K562 (cell line): ENCODE measurements around the gene SELL. TPM values are rescaled to one million over a fixed set of nuclear protein-coding genes. Genes with fewer than 3 reads are reported as not detected.

Experiments
- ATAC-seq: fragments of 200-7000 bp; cut with Tn5 transposase; 3 replicates; pipeline ENCODE4 v1.9.1; 2020; ENCODE audit warnings: moderate library complexity
- BruUV-seq: library from RNA; stranded (reverse); fragments of 400-500 nt; replicated peaks from 2 replicates; lab custom pipeline; 2021; lab: Mats Ljungman, UMichigan
- CTCF ChIA-PET: fragments of 300-600 bp; formaldehyde crosslinking; extraction: SDS; loops from one replicate; lab custom pipeline; 2021; ENCODE audit warnings: low intra/inter-chr PET ratio; lab: Yijun Ruan, JAX
- POLR2A ChIA-PET: fragments of 300-600, 350-650 bp; sonication (Branson Sonifier 250); formaldehyde crosslinking; extraction: SDS; loops from one replicate; lab custom pipeline; 2021; ENCODE audit warnings: antibody characterized with exemption, inconsistent platforms; lab: Yijun Ruan, JAX
- DNase-seq, 4 experiments: peaks; one replicate each; pipeline versions ENCODE4 v3.0.0 to v3.0.0-alpha.2; 2011 to 2018; ENCODE audit warnings: low spot score in 3 of 4, mixed read lengths in 3 of 4; ENCODE audit errors: extremely low read depth in 1 of 4
- FAIRE-seq: peaks from 2 replicates; lab custom pipeline; 2011; peaks lifted over from hg19 to GRCh38; lab: Jason Lieb, UNC
- H2AFZ ChIP-seq: 2 replicates; pipeline ENCODE4 v1.6.0; 2011; ENCODE audit warnings: low read depth, low read length, control low read depth, inconsistent platforms
- H3K27ac ChIP-seq: fragments of 200-600 bp; 3 replicates; pipeline ENCODE4 v1.8.0; 2011; ENCODE audit warnings: low read depth, mild to moderate bottlenecking, control low read depth, inconsistent platforms, low read length, moderate library complexity, mixed read lengths; ENCODE audit errors: extremely low read depth
- H3K27me3 ChIP-seq, 2 experiments: fragments of 300-600 bp in 1 of 2; 2 replicates in 1 of 2; 3 replicates in 1 of 2; pipeline versions ENCODE4 v1.6.0 to v1.8.0; 2011; ENCODE audit warnings: inconsistent platforms in 2 of 2, low read length in 2 of 2, mild to moderate bottlenecking in 1 of 2, mixed read lengths in 1 of 2, moderate library complexity in 1 of 2; ENCODE audit not compliant: control insufficient read depth in 2 of 2, insufficient read depth in 2 of 2
- H3K36me3 ChIP-seq: fragments of 300-600 bp; 3 replicates; pipeline ENCODE4 v1.8.0; 2011; ENCODE audit warnings: mild to moderate bottlenecking, low read length, inconsistent platforms; ENCODE audit not compliant: control insufficient read depth, insufficient read depth
- H3K4me1 ChIP-seq, 2 experiments: fragments of 200-600 bp in 1 of 2; replicated peaks in 1 of 2; 2 replicates in 1 of 2; 3 replicates in 1 of 2; pipeline versions ENCODE4 v1.5.1 to v1.8.0; 2011; ENCODE audit warnings: inconsistent platforms in 2 of 2, low read length in 2 of 2, mild to moderate bottlenecking in 1 of 2, mixed read lengths in 1 of 2, moderate library complexity in 1 of 2; ENCODE audit not compliant: control insufficient read depth in 2 of 2, insufficient read depth in 2 of 2
- H3K4me2 ChIP-seq: 2 replicates; pipeline ENCODE4 v1.6.1; 2011; ENCODE audit warnings: low read length, control low read depth, inconsistent platforms, mixed read lengths; ENCODE audit not compliant: insufficient read depth
- H3K4me3 ChIP-seq: fragments of 200-600 bp; sonication (generic), shearing (Covaris generic); 2 replicates; pipeline ENCODE4 v1.5.1; 2016; ENCODE audit warnings: control low read depth, inconsistent platforms
- H3K79me2 ChIP-seq: fragments of 200-600 bp; 3 replicates; pipeline ENCODE4 v1.8.0; 2011; ENCODE audit warnings: low read length, inconsistent platforms; ENCODE audit not compliant: control insufficient read depth, insufficient read depth
- H3K9ac ChIP-seq, 2 experiments: 2 replicates each; pipeline versions ENCODE4 v1.6.0 to v1.6.1; 2011; ENCODE audit warnings: low read depth in 2 of 2, low read length in 2 of 2, control low read depth in 1 of 2, inconsistent platforms in 1 of 2, mild to moderate bottlenecking in 1 of 2, mixed read lengths in 1 of 2; ENCODE audit not compliant: insufficient read depth in 1 of 2
- H3K9me1 ChIP-seq: one replicate; pipeline ENCODE4 v1.6.0; 2011; ENCODE audit warnings: inconsistent platforms, mild to moderate bottlenecking, low read length, moderate library complexity; ENCODE audit not compliant: control insufficient read depth, insufficient read depth
- H3K9me3 ChIP-seq: replicated peaks from 2 replicates; pipeline ENCODE4 v1.5.1; 2011; ENCODE audit warnings: low read depth, low read length, inconsistent platforms; ENCODE audit not compliant: control insufficient read depth, insufficient read depth
- H4K20me1 ChIP-seq: replicated peaks from 2 replicates; pipeline ENCODE4 v1.6.1; 2011; ENCODE audit warnings: low read length, inconsistent platforms, mixed read lengths; ENCODE audit not compliant: control insufficient read depth, insufficient read depth
- HMG20B ChIP-seq: fragments of 250-450 bp; sonication (Bioruptor Pico); IDR thresholded peaks from 2 replicates; pipeline ENCODE4 v1.5.0; 2021; ENCODE audit warnings: mild to moderate bottlenecking
- KDM4B ChIP-seq, 2 experiments: fragments of 450-650 bp in 1 of 2; sonication (generic) in 1 of 2; IDR thresholded peaks; 2 replicates each; pipeline ENCODE4 v1.6.1; 2016 to 2017; ENCODE audit warnings: borderline replicate concordance in 2 of 2, antibody characterized with exemption in 1 of 2, low read depth in 1 of 2, mild to moderate bottlenecking in 1 of 2
- VEZF1 ChIP-seq: fragments of 200-800 bp; sonication (Bioruptor generic); IDR thresholded peaks from 2 replicates; pipeline ENCODE4 v1.6.1; 2017; ENCODE audit warnings: missing genetic modification characterization, missing compliant biosample characterization
- ZNF707 ChIP-seq: fragments of 250-450 bp; sonication (Bioruptor Pico); conservative IDR thresholded peaks from 2 replicates; pipeline ENCODE4 v1.8.0; 2022; ENCODE audit warnings: inconsistent platforms, mild to moderate bottlenecking, moderate library complexity
- WGBS: fragments of 100-300 bp; shearing (Covaris generic); methylation state at CpG from one replicate; pipeline ENCODE4 v1.1.6; 2016; ENCODE audit warnings: low coverage, mixed read lengths; ENCODE audit not compliant: insufficient coverage; ENCODE audit errors: missing lambda C conversion rate; 5-methylcytosine and 5-hydroxymethylcytosine counted together
- in situ Hi-C: fragments of 300-500 bp; cut with MboI; formaldehyde crosslinking; loops from 4 replicates; pipeline ENCODE4 v1.15.0; 2018; ENCODE audit warnings: inconsistent platforms, mixed read lengths
- intact Hi-C: fragments of 100-400 bp; cut with micrococcal nuclease; formaldehyde crosslinking; loops from 2 replicates; pipeline ENCODE4 v1.14.2; 2022
- polyA plus RNA-seq, 8 experiments: library from polyadenylated mRNA; depleted of rRNA in 4 of 8; stranded (reverse) in 5 of 8; unstranded in 3 of 8; fragments of >200 nt; fragmentation: Nextera tagmentation in 2 of 8; fragmentation: Illumina TruSeq in 1 of 8; extraction: Ambion mirVana in 2 of 8; extraction: Trizol in 1 of 8; gene quantifications; 2 replicates each; pipeline versions ENCODE4 v1.2.1 to v1.2.3, GENCODE V29; 2011 to 2014; ENCODE audit warnings: inconsistent platforms in 1 of 8, missing spikeins in 1 of 8
- total RNA-seq, 7 experiments: library from RNA; depleted of rRNA in 6 of 7; stranded (reverse); fragments of >200 nt in 6 of 7; fragmentation: Illumina TruSeq in 2 of 7; extraction: Trizol in 2 of 7; gene quantifications; 2 replicates each; pipeline versions ENCODE4 v1.2.1 to v1.2.3, GENCODE V29; 2011 to 2021; ENCODE audit warnings: low replicate concordance in 1 of 7

The SELL gene
- total and polyA plus RNA-seq, 9 of the 15 experiments (the other 6 are each of a cell fraction or from before 2014, with no cell fraction given), result 0.51 TPM; not detected in 8

- no peaks in the 10 kb centered on the region for H3K4me1 ChIP-seq
Observed at GRCh38 chr1:169696273-169697100, 14.9 kb downstream of the SELL start.

More at GRCh38 chr1:169696273-169697100, 14.9 kb downstream of the SELL start:
- 0% methylated on average over 3 of the region's 3 CpGs for WGBS
- H3K79me2 ChIP-seq, result no peaks in the 10 kb centered on the region
- no peak overlapping the region for H3K27ac ChIP-seq
- H3K27me3 ChIP-seq, result no peaks in the 10 kb centered on the region
- intact Hi-C loops, result no loop called here
- in situ Hi-C loops, result no loop called here
- H3K4me2 ChIP-seq, result no peak overlapping the region
- H3K36me3 ChIP-seq, result no peaks in the 10 kb centered on the region
- no peak for ATAC-seq
- DNase-seq, result no peak
- H3K9ac ChIP-seq, result no peak overlapping the region
- CTCF ChIA-PET, result interaction anchor here (0.7 kb wide), 1 partner anchor 16 kb away, joined by 3 read pairs; no protein-coding TSS in a partner anchor
- FAIRE-seq, result no peak
- no peaks in the 10 kb centered on the region for H3K9me3 ChIP-seq
- no peaks in the 10 kb centered on the region for H4K20me1 ChIP-seq
- no peak for TF ChIP-seq VEZF1
- TF ChIP-seq KDM4B (IDR thresholded peaks at IDR 0.05; ENCODE audit: borderline replicate concordance in 2 of 2, low read depth in 1 of 2), result no peak
- no peak for TF ChIP-seq ZNF707 (CRISPR knock-in tag)
- no peak for TF ChIP-seq HMG20B (CRISPR knock-in tag)
- BruUV-seq, result no TSS peak
- no peaks in the 10 kb centered on the region for H3K9me1 ChIP-seq
- no peak overlapping the region for H3K4me3 ChIP-seq
- H2AFZ ChIP-seq, result no peak overlapping the region
- POLR2A ChIA-PET, result no interaction called here
